Gastroesophageal sphincter (tissue), 3 donors: ENCODE data around the gene PDF.

Experiments used
- POLR2A ChIP-seq, 2 donors: fragments of 450-650 bp; IDR thresholded peaks; one replicate each; pipeline ENCODE4 v1.6.1; 2017; ENCODE audit warnings: antibody characterized with exemption in 2 of 2, mild to moderate bottlenecking in 2 of 2, moderate library complexity in 1 of 2
- TF ChIP-seq, protein P1 (sequence below), 4 experiments: fragments of 200-600 bp in 2 of 4; fragments of 450-650 bp in 2 of 4; sonication (generic) in 1 of 4; IDR thresholded peaks; one replicate each; pipeline ENCODE4 v1.5.1; 2017 to 2019; ENCODE audit warnings: antibody characterized with exemption in 4 of 4, mild to moderate bottlenecking in 2 of 4, moderate library complexity in 2 of 4

GRCh38 chr16:69294051-69294450, 36.3 kb downstream of the PDF start:
- TF ChIP-seq POLR2A (IDR thresholded peaks at IDR 0.05): no peak
- TF ChIP-seq, protein P1, sequence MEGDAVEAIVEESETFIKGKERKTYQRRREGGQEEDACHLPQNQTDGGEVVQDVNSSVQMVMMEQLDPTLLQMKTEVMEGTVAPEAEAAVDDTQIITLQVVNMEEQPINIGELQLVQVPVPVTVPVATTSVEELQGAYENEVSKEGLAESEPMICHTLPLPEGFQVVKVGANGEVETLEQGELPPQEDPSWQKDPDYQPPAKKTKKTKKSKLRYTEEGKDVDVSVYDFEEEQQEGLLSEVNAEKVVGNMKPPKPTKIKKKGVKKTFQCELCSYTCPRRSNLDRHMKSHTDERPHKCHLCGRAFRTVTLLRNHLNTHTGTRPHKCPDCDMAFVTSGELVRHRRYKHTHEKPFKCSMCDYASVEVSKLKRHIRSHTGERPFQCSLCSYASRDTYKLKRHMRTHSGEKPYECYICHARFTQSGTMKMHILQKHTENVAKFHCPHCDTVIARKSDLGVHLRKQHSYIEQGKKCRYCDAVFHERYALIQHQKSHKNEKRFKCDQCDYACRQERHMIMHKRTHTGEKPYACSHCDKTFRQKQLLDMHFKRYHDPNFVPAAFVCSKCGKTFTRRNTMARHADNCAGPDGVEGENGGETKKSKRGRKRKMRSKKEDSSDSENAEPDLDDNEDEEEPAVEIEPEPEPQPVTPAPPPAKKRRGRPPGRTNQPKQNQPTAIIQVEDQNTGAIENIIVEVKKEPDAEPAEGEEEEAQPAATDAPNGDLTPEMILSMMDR (IDR thresholded peaks at IDR 0.05): no peak
